Occipital lobe (tissue), 2 donors: ENCODE results near the gene LRRC4C. TPM values are rescaled to one million over a fixed set of nuclear protein-coding genes. Genes with fewer than 3 reads are reported as not detected.

Source experiments
- DNase-seq: peaks from one replicate; lab custom pipeline; 2025; lab: John Stamatoyannopoulos, UW
- total RNA-seq: library from RNA; depleted of rRNA; stranded (reverse); fragments of >200 nt; gene quantifications from one replicate; pipeline ENCODE4 v1.2.3, GENCODE V29; 2014

The LRRC4C gene
- total RNA-seq, 1 donor from 2014 or later, result 90.6 TPM

DNA sequence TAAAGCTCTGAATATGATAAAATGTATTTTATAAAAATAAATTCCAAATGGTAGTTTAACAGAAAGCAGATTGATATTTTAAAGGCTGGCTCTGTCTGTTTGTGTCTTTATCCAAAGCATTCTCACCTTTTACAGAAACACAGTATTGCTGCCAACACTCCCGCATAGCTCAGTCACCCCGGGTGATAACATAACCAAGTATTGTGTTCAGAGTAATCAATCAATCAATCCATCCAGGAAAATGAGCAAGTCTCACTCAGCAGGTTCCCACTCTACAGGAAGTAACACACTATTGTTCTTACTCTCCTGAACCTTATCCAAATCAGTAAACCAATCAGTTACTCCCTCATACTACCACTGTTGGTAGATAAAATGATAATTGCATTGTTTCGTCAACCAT, 203.4 kb downstream of the LRRC4C start:
- DNase-seq, result no peak

DNA sequence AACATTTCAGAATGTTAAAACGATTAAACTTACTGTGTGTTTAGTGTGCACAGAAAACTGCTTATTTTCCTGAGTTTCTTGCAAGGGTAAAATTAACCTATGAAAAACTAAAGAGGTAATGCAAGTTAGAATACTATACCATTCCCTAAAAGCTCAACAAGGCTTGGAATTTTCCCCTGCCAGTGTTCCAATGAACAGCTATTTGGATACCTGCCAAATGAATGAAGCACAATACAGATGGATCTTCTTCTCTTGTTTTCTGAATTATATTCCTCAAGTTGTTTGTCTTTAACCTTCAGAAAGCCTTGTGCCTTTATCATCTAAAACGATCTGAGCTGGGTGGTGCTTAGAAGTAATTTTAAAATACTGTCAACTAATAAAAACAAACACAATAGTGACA, 204.5 kb downstream of the LRRC4C start:
- DNase-seq, result no peak

DNA sequence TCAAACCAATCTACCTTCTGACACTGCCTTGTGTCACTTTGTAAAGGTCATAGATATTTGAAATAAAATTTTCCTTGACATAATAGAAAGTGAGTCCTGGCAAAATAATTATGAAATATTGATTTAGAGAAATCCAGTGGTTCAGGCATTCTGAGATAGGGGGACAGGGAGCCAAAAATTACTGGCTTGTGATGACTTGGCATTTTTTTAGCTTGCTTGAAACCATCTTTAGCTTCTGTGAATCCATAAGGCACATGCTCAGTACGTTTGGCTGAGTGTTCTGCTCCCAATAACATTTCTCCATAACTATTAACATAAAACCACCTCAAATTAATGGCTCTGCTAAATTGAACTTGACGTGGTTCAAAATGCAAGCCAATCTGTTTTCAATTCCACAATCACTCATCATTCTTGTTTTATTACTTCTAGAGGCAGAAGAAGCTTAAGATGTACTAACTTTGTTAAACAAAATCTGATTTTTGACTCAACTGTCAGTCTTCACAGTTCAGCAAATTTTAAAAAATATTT, 209.0 kb downstream of the LRRC4C start:
- no peak for DNase-seq

- no peak for DNase-seq
Observed at GRCh38 chr11:41247621-41248020, 211.8 kb downstream of the LRRC4C start.

DNA sequence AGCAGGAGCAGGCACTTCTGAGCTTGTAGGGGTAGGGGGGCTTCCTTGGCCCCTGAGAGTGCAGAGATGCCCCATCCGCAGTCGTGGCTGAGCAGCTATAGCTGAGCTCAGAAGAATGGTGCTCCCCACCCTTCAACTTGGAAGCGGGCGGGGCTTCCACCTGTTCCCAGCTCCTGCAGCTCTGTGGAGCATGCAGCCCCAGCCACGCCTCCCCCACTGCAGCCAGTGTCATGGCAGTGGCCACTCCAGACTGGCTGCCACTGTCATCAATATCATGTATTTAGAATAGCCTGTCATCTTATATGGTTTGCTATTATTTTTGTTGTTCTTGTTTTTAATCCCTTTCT, 213.1 kb downstream of the LRRC4C start:
- no peak for DNase-seq

DNA sequence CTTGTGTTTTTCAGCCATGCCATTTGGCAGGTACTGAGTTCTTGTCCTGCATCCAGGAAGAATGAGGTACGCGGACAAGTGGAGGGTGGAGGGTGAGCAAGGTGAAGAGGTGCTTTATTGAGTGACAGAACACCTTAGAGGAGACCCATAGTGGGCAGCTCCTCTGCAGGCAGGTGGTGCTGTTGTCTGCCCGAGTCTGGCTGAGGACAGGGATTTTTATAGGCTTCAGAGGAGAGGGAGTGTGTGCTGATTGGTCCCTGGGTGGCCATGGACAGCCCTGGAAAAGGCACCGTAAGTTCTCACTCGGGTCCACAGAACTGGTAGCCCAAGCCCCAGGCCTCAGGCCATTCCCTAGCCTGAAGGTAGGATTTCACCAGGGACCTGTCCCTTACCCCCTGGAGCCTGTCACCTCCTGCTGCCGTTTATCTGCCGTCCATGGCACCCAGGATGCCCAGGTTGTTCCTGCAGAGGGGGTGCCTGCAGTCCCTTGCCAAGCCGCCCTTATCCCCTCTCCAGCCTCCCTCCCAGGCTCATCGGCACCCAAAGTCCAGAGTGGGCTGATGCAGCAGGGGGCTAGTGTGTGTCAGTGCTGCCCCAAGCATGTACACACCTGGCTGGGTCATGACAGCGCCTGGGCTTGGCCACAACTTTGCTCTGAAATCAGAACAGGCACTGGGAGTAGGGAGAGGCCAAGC, 213.6 kb downstream of the LRRC4C start:
- no peak for DNase-seq

GRCh38 chr11:41245184-41245583, 214.3 kb downstream of the LRRC4C start:
- no peak for DNase-seq

DNA sequence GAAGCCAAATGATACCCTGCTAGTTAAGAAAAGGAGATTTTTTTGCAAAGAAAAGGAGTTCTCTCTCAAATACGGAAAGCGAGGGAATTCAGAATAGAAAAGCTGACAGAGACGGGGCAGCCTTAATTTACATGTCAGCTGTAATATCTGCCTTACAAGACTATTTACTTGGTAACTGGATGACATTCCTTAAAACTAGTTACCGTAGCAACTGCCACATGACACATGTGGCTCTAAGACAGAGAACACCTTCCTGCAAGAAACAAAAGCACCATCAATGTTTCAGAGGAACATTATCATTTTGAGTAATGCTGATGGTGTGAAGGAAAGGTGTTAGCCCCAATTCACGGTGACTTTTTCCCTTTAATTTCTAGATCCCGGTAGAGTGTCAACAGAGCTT, 222.1 kb downstream of the LRRC4C start:
- no peak for DNase-seq

DNA sequence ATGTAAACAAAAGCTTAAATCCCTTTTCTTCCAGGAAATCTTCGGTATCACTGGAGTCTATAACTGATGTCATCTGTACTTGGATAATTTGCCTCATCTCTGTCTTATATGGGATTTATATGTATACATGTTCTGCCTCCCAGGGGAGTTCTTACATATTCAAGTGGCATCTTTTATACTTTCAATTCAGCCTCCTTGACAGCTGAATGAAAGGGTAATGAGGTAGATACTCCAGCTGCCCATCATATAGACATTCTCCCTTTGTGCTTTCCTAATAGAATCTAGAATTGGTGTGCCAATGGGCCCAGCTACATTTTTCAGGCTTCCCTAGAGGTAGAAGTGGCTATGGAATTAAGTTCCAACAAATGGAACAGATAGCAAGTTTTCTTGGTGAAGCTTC, 223.8 kb downstream of the LRRC4C start:
- DNase-seq, result no peak

DNA sequence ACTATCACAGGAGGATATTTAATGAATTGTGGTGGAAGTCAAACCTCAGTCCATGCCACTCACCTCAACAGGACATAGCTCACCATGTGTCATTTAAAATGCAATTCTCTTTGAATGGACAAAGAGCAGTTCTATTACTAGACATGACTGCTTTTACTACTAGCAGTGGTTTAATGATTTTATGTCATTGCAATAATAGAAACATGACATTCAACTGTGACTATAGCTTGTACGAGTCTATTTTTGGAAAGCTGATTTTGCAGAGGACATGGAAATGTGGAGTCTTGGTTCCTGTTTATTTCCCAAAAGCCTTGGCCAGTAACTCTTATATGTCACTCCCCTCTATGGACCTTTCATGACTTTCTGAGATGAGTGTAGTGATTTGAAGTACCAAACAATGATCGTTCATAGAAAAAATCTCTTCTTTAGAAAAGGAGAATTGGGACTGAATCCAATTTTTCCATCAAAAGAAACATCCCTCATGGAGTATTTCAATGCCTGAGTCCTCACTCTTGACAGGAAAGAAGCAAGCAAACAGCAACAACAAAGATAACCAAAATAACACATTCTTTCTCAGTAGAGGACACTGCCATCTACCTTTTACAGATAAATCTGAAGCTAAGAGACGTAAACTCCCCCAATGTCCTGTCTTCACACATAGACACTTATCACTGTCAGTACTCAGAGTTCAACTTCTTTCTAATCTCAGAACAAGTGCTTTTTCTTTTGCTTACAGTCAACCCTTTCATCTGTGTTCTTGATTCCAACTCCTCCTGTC, 233.4 kb downstream of the LRRC4C start:
- no peak for DNase-seq

DNA sequence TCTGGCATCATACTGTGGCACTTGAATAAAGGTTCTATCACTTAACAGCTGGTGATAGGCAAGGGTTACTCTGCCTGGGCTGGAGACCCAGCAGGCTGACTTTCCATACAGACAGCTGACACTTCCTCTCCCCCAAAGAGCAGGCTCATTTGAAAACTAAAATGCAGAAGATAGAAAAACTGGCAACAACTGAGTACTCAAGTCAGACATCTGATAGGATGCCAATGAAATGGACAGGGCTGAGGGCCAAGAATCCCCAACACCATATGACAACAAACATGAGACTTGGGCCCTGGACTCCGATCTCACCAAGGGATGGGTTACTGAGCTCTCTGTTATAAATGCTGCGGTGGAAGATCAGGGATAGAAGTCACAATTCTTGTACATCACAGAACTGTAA, 237.2 kb downstream of the LRRC4C start:
- no peak for DNase-seq

GRCh38 chr11:41206388-41206787, 253.1 kb downstream of the LRRC4C start:
- no peak for DNase-seq

DNA sequence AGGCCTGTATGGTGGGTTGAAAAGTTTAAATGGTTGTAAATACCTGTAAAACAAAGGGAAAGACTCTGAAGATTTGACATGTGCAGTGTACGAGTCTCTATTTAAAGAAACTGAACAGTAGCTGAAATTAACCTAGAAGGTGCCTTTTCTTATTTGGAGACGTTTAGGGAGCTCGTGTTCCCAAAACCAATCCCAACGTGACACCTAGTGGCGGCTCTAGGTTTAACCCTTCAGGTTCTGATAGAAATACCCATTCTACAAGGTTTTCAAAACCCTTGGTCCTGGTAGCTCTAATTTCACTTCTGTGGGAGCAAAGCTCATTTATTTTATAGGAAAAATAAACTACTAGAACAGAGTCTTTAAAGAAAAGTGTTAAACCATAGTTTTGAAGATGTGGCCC, 258.3 kb downstream of the LRRC4C start:
- no peak for DNase-seq

DNA sequence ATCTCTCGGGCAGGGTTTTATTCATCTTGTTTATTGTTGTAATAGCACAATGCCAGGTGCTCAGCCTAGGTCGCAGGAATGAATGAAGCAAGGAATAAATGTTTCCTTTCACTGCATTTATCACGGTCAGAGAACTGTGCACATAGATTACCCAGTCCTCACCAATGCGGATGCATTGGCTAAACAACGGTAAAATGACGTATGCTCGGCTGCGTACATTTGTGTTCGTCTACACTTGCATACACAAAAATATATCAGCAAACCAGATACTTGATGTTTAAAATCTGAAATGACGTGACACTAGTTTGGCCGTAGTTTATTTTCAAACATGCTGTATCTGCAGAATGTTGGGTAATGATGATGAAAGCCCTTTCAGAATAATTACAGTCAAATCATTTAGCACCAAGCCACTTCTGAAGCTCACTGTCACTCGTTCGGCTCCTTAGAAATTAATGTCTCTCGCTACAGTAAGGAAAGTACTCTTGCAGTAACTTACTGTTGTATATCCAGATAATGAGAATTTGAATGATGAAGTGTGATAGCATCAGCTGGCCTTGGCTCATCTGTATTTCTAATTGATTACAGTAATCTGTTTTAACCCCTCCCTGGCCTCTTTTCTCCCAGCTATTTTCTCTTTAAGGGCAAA, 268.9 kb downstream of the LRRC4C start:
- no peak for DNase-seq

GRCh38 chr11:41189701-41190436, 269.6 kb downstream of the LRRC4C start:
- no peak for DNase-seq

GRCh38 chr11:41177791-41178190, 281.7 kb downstream of the LRRC4C start:
- no peak for DNase-seq

DNA sequence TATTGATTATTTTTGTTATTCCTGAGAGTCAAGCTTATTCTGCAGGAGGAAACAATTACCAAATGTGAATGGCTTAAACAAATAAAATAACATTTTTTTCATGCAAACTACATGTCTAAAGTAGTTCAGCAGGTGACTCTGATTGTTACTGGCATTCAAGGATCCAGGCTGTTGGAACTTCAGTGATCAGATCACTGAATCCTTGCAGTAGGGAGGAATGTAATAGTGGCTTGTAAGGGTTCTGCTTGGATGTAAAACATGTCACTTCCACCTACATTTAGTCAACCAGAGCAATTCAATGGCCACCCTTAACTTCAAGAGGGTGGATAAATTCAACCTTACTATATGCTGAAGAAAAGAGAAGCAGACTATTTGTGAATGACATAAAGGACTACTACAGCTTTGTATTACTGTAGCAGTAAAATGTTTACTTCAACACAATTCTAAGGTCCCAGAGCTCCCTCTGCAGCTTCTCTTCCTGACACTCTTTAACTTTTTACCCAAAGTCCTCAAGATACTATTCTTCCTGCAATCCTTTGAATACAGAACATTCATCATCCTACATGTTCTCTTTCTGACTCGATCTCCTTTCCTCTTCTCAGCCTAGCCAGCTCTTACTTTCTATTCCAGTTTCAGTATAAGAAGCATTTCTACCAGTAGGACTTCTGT, 284.0 kb downstream of the LRRC4C start:
- no peak for DNase-seq

GRCh38 chr11:41146326-41146725, 313.1 kb downstream of the LRRC4C start:
- no peak for DNase-seq

GRCh38 chr11:41145420-41145819, 314.0 kb downstream of the LRRC4C start:
- DNase-seq, result no peak

GRCh38 chr11:41134971-41135370, 324.5 kb downstream of the LRRC4C start:
- DNase-seq, result no peak

DNA sequence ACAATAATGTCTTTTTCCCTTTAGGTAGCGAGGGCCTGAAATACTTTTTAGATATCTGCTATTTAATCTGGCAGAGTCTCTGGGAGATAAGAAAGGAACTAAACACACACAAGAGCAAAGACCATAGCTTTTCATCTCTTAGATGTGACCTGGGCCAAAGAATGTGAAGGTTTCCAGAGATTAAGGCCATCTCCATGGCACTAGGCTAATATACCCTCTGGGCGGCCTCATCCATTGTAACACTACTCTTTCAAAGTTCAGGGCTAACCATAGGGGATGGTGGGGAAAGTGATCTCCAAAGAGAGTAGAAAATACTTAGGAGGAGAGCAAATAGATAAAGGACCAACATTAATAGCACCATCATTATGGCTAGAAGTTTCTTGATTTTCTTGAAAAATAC, 326.4 kb downstream of the LRRC4C start:
- no peak for DNase-seq
